ENCODE data around the gene KLHL8.
"Not testable (repeated sequence)": the region's sequence is repeated elsewhere in the genome, so short reads cannot be mapped to it uniquely, and the experiment has no call there.

Gene KLHL8

DNA sequence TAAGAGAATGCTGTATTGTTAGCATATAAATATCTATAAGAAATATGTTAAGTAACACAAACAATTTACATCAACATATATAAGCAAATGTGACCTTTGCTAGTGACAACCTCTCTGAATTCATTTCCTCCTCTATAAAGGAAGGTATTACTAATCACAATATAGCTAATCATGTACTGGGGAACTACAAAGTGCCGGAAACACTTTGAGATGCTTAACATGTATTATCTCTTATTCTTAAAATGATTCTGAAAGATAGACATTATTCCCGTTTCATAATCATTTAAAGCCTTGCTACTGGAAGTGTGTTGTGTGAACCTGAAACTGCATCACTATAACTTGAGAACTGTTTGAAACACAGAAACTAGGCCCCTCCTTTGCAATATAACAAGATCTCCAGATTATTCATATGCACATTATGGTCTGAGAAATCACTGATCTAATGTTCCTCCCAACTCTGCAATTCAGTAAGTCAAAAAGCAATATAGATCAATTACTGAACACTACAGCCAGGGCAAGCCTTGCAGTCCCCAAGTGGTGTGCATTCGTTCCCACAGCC lies 54.0 kb downstream of the KLHL8 start:
- DNase-seq, result no peak

DNA sequence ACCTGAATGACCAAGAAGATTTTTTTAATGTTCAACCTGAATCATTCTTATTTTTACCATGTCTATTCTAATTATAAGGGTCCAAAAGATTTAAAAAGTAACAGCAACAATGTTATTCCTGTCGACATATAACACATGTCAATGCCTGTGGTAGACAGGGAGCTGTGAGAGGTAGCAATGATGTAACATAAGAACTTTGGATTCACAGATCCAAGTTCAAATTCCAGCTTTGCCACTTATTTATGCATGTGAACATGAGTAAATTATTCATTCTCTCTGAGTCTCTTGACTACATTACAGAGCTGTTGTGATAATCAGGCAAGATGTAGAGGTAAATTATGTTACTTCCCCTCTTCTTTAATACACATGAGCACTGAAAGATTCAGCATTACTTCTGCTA lies 54.5 kb downstream of the KLHL8 start:
- DNase-seq, result no peak

DNA sequence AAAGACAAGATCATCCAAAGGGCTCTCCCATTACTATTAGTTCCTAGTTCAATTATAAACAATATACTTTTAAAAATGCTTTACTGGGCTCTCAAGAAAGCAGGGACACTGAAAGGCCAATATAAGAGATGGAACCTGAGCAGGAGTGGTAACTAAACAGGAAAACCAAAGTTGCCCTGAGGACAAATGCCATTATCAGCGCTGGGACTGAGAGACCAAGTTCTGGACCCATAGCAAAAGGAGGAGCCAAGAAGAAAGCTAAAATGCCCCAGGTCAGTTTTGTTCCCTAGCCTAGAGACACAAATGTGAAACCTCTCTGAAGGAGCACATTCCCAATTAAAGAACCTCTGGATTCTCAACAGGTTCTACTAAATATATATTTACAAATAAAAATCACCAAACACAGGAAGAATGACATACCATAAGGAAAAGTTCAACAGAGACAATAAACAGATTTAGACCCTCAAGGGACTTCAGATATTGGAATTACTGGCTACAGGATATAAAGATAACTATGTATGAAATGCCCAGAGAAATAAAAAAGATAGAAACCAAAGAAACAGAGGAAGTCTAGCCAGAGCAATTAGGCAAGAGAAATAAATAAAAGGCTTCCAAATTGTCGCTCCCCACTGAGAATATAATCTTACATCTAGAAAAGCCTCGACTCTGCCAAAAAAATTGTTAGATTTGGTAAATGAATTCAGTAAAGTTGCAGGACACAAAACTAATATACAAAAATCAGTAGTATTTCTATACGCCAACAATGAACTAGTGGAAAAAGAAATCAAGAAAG lies 67.1 kb downstream of the KLHL8 start:
- DNase-seq, result no peak

DNA sequence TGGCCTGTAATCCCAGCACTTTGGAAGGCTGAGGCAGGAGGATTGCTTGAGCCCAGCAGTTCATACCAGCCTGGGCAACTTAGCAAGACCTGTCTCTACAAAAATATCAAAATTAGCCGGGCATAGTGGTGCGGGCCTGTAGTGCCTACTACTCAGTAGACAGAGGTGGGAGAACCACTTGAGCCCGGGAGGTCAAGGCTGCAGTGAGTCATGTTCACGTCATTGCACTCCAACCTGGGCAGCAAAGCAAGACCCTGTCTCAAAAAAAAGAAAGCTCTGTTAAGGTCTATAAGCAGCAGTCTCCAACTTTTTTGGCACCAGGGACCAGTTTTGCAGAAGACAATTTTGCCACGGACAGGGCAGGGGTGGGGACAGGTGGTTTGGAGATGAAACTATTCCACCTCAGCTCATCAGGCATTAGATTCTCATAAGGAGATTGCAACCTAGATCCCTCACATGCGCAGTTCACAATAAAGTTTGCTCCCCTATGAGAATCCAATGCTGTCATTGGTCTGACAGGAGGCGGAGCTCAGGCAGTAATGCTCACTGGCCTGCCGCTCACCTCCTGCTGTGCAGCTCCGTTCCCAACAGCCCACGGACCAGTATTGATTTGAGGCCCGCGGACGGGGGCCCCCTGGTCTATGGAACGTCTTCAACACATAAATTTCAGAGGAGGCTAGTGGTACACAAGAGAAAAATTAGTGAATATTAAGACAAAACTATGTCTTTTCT lies 67.9 kb downstream of the KLHL8 start:
- no peak for DNase-seq

DNA sequence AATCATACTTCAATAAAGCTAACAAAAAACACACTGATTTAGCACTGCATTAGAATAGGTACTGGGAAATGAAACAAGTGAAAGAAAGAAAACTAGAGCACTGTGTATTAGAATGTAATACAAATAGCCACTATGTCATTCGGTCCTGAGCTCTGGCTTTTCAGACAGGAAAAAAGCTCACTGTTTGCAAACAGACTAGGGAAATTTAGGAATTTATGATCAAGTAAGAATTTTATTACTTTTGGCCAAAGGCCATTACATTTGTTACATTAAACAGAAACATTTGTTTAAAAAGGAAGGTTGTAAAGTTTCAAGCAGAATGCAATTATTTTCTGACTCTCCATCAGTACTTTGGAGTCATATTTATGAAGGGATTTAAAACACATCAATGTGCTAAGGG lies 68.7 kb downstream of the KLHL8 start:
- DNase-seq, result no peak

DNA sequence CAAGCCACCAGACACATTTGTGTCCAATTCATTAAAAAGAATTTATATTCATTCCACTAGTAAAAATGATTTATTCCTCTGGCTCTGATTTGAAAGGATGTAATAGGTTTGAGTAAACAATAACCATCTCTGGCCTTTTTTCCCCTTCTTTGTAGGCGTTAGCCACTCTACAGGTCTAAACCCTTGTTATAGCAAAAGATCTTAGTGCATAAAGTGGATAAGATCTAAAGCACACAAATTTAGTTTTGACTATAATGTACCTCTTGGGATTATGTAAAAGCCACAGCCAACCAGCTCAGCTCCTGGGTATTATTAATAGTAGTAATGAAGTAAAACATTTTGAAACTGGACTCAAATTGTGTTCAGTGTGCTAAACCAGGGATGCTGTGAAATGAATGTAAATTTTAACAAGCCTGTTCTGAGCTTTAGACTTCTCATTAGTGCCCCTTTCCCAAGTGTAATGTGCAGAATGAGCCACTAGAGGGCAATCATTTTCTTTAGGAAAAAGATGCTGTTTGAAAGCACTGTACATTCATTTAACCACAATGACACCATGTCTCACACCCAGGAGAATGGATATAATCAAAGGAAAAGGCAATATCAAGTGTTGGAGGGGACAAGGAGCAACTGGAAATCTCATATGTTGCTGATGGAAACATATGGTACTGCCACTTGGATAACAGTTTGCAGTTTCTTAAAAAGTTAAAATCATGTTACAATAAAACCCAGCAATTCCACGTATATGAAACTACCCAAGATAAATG lies 69.7 kb downstream of the KLHL8 start:
- peak; percentile 10 for DNase-seq

DNA sequence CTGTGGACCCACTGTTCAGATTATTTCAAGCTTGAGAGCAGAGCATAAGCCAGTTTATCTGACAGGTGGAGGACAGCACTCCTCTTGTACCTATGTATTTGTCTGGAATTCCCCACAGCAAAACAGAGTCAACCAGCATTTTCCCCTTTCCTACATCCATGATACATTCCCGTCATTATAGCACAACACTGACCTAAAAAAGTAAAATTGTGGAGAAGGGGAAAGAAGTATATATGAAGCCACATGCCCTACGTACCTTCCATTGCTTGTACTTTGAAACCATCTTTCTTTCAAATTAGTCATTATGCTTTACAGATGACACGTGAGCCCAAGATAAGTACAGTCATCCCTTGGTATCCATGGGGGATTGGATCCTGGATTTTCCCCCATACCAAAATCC lies 73.3 kb downstream of the KLHL8 start:
- no peak for DNase-seq

DNA sequence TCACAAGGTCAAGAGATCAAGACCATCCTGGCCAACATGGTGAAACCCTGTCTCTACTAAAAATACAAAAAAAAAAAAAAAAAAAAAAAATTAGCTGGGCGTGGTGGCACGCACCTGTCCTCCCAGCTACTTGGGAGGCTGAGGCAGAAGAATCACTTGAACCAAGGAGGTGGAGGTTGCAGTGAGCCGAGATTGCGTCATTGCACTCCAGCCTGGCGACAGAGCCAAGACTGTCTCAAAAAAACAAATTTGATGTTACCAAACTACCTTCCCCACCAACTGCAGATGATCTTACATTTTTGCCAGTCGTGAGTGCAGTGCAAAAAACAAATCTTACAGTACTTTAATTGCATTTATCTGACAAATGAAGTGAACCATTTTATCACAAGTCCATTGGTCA lies 74.5 kb downstream of the KLHL8 start:
- DNase-seq, result not testable (repeated sequence)

DNA sequence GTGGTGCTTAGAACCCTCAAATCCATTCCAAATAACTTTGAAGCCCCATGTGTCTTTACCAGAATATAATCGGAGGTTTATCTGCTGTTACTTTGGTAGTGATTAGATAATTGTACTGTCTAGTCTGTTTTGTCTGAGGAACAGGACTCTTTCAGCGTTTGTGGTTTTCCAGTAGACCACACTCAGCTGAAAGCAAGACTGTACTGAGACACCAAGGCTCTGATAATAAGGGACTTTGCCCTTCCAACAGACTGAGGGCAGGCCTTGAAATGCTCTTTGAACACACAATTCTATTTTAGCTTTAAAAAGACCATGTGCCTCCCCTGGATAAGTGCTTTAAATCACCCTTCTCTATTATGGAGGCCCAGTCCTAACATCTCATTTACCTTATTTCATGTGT lies 76.1 kb downstream of the KLHL8 start:
- no peak for DNase-seq

DNA sequence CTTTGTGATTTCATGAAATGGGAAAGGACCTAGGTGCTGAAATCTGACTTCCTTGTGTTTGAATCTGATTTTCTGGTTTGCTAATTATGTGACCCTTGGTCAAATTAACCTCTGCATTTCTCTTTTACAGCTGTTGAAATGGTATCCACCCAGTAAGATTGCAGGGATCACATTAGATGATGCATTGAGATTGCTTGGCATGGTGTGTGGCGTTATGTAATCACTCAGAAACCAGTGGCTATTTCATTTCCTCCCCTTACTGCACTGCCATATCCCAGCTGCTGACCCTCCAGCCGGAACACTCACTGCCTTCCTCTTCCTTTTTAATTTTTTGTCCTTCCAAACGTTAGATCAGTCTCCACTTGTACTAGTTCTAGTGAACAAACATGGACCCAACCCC lies 79.0 kb downstream of the KLHL8 start:
- no peak for DNase-seq

DNA sequence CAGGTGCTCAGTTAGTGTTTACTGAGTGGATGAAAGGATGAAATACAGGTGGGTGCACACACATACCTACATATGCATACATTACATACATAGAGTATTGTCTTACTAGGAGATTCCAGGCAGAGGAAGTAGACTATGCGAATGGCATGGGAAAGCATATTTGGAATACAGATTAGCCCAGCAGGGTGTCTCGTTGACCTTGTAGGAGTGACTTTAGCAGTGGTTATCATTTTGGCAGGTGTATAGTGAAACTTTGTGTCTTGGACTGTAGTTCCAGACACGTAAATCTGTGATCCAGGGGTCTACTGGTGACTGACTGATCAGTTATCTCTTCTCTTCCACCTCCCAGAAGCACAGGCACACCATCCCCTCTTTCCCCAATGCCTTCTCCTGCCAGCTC lies 86.3 kb downstream of the KLHL8 start:
- DNase-seq, result no peak

DNA sequence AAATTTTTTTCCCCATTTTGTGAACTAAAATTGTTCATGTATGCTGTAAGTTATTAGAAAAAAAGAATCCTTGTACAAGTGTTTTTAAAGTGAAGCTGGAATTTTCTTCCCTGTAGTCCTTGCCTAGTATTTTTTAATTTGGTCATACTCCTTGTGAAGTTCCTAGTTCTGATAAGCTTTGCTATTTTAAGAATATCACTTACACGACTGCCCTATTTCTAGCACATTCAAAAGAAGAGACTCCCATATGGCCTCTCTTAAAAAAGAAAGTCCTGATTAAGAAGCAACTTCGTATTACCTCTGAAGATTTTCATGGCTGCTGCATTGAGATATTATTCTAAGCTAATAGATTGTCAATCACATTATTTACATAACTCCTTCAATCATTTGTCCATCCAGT lies 87.2 kb downstream of the KLHL8 start:
- DNase-seq, result no peak

DNA sequence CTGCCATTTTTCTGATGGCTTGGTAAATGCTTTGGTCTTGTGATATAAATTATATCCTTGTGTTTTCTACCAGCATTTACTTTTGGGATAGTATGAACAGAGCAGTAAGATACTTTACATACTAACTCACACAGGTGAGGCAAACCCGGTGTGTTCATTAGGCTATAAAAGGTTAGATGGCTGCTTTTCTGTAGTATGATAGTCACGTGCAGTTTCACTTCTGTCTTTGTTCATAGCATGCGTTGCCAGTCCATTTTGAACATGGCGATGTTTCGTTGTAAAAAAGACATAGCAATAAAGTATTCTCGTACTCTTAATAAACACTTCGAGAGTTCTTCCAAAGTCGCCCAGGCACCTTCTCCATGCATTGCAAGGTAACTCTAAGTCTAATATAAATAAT lies 88.4 kb downstream of the KLHL8 start:
- DNase-seq, result no peak

DNA sequence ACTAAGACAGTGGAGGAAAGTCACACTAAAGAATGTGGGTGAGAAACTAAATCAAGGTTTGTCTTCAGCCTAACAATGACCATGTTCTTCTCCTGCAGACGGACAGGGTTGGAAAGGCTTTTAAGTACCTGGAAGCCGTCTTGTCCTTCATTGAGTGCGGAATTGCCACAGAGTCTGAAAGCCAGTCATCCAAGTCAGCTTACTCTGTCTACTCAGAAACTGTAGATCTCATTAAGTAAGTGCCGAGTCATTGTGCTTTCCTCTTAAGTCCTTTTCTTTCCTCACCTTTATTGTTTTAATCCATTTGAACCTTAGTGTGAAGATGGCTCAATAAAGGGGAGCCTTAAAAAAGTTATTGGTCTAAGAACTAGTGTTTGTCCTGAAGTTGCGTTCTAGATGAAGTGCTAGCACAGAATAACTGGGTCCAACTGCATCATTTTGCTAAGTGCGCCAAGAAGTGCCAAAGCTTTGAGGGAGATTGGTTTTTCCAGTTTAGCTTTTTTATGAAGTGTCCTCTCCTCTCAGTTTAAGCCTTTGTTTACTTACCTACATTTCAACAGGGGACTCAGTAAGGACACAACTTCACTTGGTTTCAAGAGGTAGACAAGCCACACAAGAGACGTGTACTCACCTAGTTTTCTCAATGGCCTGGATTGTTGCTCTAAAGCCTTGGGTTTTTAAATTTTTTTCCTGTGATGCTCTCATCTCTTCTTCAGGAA lies 89.3 kb downstream of the KLHL8 start:
- DNase-seq, result no peak

DNA sequence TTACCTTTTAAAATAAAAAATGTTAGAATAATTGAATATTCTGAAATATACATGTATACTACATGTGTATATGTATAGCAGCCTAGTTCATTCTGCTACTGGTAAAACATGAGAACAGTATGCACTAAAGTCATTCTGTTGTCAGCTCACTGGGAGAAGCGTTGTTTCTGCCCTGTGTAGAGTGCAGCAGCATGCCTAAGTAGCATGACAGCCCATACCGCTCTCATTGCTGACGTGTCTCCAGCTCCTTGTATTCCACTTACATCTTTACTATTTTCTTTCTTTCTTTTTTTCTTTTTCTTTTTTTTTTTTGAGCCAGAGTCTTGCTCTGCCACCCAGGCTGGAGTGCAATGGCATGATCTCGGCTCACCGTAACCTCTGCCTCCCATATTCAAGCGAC lies 90.7 kb downstream of the KLHL8 start:
- no peak for DNase-seq

DNA sequence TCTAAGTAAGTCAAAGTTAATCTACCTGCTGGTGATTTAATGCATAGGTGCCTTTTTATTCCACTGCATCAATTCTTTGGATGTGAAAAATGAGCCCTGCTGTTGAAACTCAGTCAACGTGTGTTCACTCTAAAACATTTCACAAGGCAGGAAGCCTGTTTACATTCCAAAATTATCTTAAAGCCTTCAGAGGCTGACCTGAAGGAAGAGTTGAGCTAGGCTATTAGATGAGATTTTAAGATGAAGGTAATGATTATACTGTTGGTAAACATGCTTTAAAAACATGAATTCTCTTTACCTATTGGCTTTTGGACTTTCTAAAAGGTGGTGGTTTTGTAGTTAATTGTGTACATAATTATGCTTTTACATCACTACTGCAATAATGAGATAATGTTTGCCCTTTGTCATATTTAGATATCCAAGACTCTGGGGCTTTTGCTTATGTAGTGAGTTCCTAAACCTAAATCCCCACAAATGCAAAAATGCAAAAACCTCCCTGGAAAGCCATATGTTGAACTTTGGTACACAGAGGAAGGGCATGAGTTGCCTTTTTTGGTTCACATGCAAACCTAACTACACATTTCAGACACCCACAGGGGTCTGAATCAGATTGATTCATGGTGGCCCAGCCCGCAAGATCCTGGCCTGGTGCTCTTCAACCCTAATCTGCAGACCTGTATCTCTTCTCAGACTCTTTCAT lies 92.3 kb downstream of the KLHL8 start:
- no peak for DNase-seq

DNA sequence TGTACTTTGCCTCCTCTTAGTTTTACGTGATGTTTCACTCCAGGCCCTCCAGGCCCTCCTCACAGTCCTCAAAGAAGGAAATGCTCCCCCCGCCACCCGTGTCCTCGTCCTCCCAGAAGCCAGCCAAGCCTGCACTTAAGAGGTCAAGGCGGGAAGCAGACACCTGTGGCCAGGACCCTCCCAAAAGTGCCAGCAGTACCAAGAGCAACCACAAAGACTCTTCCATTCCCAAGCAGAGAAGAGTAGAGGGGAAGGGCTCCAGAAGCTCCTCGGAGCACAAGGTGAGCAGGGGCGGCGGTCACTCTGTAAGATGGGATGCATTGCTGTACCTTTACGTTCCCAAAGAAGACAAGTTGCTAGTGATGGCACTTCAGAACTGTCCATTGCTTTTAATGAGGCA lies 94.4 kb downstream of the KLHL8 start:
- DNase-seq, result no peak

DNA sequence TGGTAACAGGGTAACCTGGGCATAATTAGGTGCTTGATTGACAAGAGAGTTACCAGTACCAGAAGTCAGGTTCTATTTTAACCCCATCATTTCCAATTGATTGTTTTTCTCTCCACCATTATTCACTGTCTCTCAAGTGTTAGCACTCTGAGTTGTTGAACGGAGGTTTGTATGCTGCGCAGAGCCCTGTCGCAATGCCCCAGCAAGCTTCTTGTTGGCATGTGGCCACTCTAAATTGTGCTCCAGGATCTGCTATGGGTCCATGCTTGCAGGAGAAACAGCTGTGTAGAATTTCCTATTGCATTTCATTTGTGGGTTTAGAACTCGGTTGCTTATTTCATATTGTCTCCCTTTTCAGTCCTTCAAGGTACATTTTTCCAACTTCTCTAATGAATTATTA lies 98.2 kb downstream of the KLHL8 start:
- no peak for DNase-seq

DNA sequence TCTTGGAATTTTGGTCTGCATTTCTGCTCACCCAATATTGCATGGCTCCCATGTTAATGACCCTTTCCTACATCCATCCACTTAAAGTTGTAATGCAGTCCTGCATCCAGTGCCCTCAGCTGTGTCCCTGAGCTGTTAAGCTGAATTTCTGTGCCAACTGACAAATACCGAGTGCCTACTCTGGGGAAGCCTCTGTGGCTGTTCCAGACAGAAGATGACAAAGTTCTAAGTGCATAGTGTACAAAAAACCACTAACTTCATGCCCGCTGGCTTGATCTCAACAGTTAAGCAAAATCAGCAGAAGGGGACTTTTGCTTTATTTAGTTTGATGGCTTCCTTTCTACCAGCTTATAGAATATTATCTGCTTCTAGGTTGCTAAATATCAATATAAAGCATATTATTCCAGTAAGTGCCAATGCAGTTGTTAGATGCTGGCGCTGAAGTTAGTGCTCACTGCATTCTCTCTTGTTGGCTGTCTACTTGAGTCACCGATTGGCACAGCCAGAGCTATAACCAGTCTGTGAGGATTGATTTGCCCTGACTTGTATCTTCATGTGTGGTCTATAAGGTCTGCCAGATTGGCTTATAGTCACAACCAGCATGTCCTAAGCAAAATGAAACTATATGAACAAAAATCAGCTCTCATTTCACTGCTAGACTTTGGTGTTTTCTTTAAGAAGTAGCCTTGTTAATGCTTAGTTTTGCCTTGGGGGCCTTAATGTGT lies 98.9 kb downstream of the KLHL8 start:
- DNase-seq, result no peak

DNA sequence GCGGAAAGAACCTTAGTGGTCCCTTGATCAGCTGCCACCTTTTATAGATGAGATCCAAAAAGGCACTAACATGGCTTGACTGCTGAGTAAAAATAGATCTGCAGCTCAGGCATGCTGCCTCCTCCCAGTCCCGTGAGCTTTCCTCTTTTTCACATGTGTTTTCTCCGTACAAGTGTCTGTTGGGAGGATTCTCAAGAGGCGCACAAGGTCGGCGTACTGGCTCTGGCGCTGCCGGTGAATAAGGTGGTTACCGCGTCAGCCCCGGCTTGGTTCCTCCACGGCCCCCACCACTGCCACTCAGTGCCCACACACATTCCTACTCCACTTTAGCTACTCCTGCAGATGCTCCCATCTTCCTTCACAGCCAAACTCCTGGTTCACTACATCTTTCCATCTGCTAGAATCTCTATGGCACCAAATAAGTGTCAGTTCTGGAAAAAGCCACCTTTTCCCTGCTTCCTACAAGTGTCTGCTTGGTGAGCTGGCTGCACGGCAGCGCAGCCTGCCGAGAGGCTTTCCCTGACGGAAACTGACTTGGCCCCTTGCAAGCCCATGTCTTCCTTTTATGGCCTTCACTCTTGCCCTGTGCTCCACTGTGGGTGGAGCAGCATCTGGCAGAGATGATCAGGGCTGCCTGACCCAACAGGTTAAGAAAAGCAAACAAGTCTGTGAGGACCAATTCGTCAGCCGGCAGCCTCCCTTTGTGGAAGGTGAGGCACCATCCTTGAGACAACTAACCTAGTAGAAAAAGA lies 99.8 kb downstream of the KLHL8 start:
- no peak for DNase-seq

DNA sequence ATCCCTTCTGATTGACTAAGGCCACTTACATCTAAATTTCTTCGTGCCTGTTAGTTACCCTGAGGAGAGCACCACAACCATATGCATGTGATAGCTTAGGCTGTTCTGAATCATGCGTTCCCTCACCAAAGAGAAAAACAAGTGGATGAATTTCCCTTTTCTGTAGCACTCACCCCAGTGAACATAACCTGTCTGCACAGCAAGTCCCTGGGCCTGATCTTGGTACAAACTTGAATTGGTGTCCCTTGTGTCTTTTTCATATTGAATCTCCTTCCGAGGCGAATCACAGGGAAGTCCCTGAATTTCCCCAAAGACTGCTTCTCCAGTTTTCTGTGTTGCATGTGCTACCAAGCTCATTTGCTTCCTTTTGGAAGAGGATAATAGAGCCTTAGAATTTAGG lies 100.4 kb downstream of the KLHL8 start:
- DNase-seq, result no peak

Data from NCI-H1436 treated with DMSO at 0.1 percent for 48 hours (cell line).